Transverse colon (tissue), 4 donors: ENCODE results near the gene AARS1. TPM values are rescaled to one million over a fixed set of nuclear protein-coding genes. Genes with fewer than 3 reads are reported as not detected.

Experiments
- DNase-seq: peaks from one replicate; pipeline ENCODE4 v3.0.0-alpha.2; 2019
- H3K27ac ChIP-seq, 4 donors: fragments of 200-600 bp; sonication (generic); 2 replicates each; pipeline ENCODE4 v1.5.1; 2016 to 2018; ENCODE audit warnings: inconsistent platforms in 4 of 4
- H3K27me3 ChIP-seq: fragments of 200-600 bp; sonication (generic); 2 replicates; pipeline ENCODE4 v1.5.1; 2017; ENCODE audit warnings: inconsistent platforms
- H3K36me3 ChIP-seq, 4 donors: fragments of 200-600 bp; sonication (generic); 2 replicates each; pipeline ENCODE4 v1.5.1; 2017 to 2019; ENCODE audit warnings: inconsistent platforms in 4 of 4
- H3K4me1 ChIP-seq, 4 donors: fragments of 200-600 bp; sonication (generic); 2 replicates each; pipeline ENCODE4 v1.5.1; 2017 to 2020; ENCODE audit warnings: inconsistent platforms in 4 of 4
- H3K4me3 ChIP-seq, 4 donors: fragments of 200-600 bp; sonication (generic); 1 replicate in 1 of 4; 2 replicates in 3 of 4; pipeline versions ENCODE4 v1.5.1 to v1.6.1; 2017 to 2019; ENCODE audit warnings: inconsistent platforms in 4 of 4
- H3K9me3 ChIP-seq, 2 donors: fragments of 200-600 bp; sonication (generic); 2 replicates each; pipeline ENCODE4 v1.5.1; 2017 to 2019; ENCODE audit warnings: inconsistent platforms in 2 of 2
- CTCF ChIP-seq, 5 experiments: fragments of 200-600 bp in 3 of 5; fragments of 450-650 bp in 2 of 5; sonication (generic) in 3 of 5; IDR thresholded peaks; 1 replicate in 2 of 5; 2 replicates in 3 of 5; pipeline ENCODE4 v1.5.1; 2016 to 2017; ENCODE audit warnings: antibody characterized with exemption in 5 of 5, inconsistent platforms in 3 of 5, mild to moderate bottlenecking in 2 of 5, moderate library complexity in 1 of 5
- EP300 ChIP-seq: sonication (generic); formaldehyde crosslinking; IDR thresholded peaks from one replicate; pipeline ENCODE4 v1.6.1; 2017; ENCODE audit warnings: antibody characterized with exemption, low read depth
- POLR2A ChIP-seq: fragments of 450-650 bp; IDR thresholded peaks from one replicate; pipeline ENCODE4 v1.6.1; 2016; ENCODE audit warnings: antibody characterized with exemption, mild to moderate bottlenecking, moderate library complexity
- POLR2AphosphoS5 ChIP-seq, 3 donors: sonication (generic); formaldehyde crosslinking; IDR thresholded peaks; one replicate each; pipeline ENCODE4 v1.6.1; 2016; ENCODE audit warnings: antibody characterized with exemption in 3 of 3
- WGBS, 2 donors: methylation state at CpG; one replicate each; pipeline ENCODE4 v1.1.5; 2018; ENCODE audit warnings: low coverage in 1 of 2; 5-methylcytosine and 5-hydroxymethylcytosine counted together
- in situ Hi-C, 4 donors: fragments of 200-750 bp; cut with MboI; loops; one replicate each; pipeline versions ENCODE4 v1.15.0 to v1.15.1; 2017; ENCODE audit warnings: low sequenced_read_pairs in 3 of 4, low pct_ligation_motif_present in 1 of 4, low pct_unique_long_range_greater_than_20kb in 1 of 4
- intact Hi-C: fragments of 100-400 bp; cut with DNase I; formaldehyde crosslinking; loops from one replicate; pipeline ENCODE4 v1.15.1; 2023; ENCODE audit warnings: low total_unique reads
- total RNA-seq, 4 donors: library from RNA; depleted of rRNA; stranded (reverse); fragments of >200 nt; gene quantifications; one replicate each; pipeline ENCODE4 v1.1.0, GENCODE V29; 2016

The AARS1 gene
- total RNA-seq, 4 donors from 2014 or later, result 38.5 to 77.5 (median 54.6) TPM

- Histone ChIP-seq H3K27me3 (no peaks in the 10 kb centered on the region), H3K9me3 (no peaks in the 10 kb centered on the region), H3K27ac (no peak overlapping the region), H3K4me1 (peaks cover 14 to 21% (median 20%) of the 10 kb centered on the region in 4 donors), H3K4me3 (no peak overlapping the region), H3K36me3 (peaks cover 0 to 43% (median 17%) of the 10 kb centered on the region in 4 donors)
- in situ Hi-C loops, result loop anchor here in 1 of 4 donors (25.0 kb wide), 1 partner anchor 91 kb away; the partner anchor contains the start of gene CLEC18C
- TF ChIP-seq CTCF (IDR thresholded peaks at IDR 0.05) (peak; percentile 42 to 57 (median 48)), EP300 (no peak)
- WGBS, 2 donors, result 86% methylated on average over 14 of the region's 16 CpGs; no CpG with 5 or more reads in 1 of the 2 donors
- intact Hi-C loops, result loop anchor here (10.0 kb wide), 1 partner anchor 89 kb away; no protein-coding TSS in a partner anchor
- peak; percentile 26 for DNase-seq
Observed at GRCh38 chr16:70253291-70254106, 35.8 kb downstream of the AARS1 start.

DNA sequence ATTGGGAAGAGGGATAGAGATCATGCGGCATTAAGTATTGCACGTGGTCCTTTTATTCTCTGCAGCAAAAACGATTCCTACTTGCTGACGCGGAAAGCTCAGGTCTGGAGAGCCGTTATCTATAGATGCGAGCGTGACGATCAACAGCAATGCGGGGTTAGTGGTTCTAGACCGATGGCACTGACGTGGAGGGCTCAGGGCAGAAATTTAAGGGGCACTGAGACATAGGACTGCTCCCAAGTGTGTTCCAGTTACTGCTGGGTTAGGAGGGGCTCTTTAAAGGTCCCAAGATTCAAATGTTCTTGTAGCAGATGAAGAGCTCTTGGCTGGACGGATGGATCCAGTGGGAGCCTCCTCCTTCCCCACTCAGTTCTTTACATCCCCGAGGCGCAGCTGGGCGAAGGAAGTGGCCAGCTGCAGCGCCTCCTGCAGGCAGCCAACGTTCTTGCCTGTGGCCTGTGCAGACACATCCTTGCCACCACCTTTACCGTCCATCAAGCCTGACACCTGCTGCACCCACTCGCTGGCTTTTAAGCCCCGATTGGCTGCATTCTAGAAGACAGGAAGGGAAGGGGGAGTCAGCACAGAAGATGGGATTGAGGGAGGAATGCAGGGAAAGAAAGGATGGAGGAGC, 36.8 kb downstream of the AARS1 start:
- H3K27me3 ChIP-seq, result no peaks in the 10 kb centered on the region
- in situ Hi-C loops, result loop anchor here in 1 of 4 donors (25.0 kb wide), 1 partner anchor 90 kb away; the partner anchor contains the start of gene CLEC18C
- H3K9me3 ChIP-seq, result no peaks in the 10 kb centered on the region
- H3K27ac ChIP-seq, result peak overlapping the region in 2 of 4 donors; percentile 97 to 98
- WGBS, 2 donors, result 84 to 92% methylated on average over 2 to 21 of the region's 21 CpGs
- H3K4me3 ChIP-seq, result no peak overlapping the region
- TF ChIP-seq CTCF (IDR thresholded peaks at IDR 0.05) (peak in 2 of 5 experiments; percentile 5 to 9), POLR2A (no peak)
- no peak for DNase-seq
- intact Hi-C loops, result loop anchor here (10.0 kb wide), 1 partner anchor 88 kb away; no protein-coding TSS in a partner anchor
- H3K4me1 ChIP-seq, result peaks cover 14 to 24% (median 21%) of the 10 kb centered on the region in 4 donors
- peaks cover 0 to 33% (median 12%) of the 10 kb centered on the region in 4 donors for H3K36me3 ChIP-seq

- Histone ChIP-seq H3K36me3 (peaks cover 0 to 27% (median 9%) of the 10 kb centered on the region in 4 donors), H3K27me3 (no peaks in the 10 kb centered on the region), H3K9me3 (no peaks in the 10 kb centered on the region), H3K4me1 (peaks cover 14 to 27% (median 21%) of the 10 kb centered on the region in 4 donors), H3K27ac (peak within 1 kb of the TSS; percentile 90 to 98 (median 94)), H3K4me3 (peak within 1 kb of the TSS; percentile 65 to 96 (median 71))
- WGBS, 2 donors, result 6% methylated on average over 13 of the region's 65 CpGs; no CpG with 5 or more reads in 1 of the 2 donors
- peak; percentile 88 for TF ChIP-seq POLR2A
- peak; percentile 90 to 95 (median 95) for TF ChIP-seq POLR2AphosphoS5 (IDR thresholded peaks at IDR 0.05)
- peak; percentile 90 to 94 (median 92) for TF ChIP-seq CTCF (IDR thresholded peaks at IDR 0.05)
- no peak for TF ChIP-seq EP300
- intact Hi-C loops (loop anchor here (10.0 kb wide), 1 partner anchor 87 kb away; no protein-coding TSS in a partner anchor), in situ Hi-C loops (loop anchor here in 1 of 4 donors (25.0 kb wide), 1 partner anchor 89 kb away; the partner anchor contains the start of gene CLEC18C)
- DNase-seq, result peak; percentile 92
Observed at GRCh38 chr16:70251629-70252354, 37.5 kb downstream of the AARS1 start, which contains the start of gene EXOSC6. EXOSC6 (minus strand) TSS chr16:70251940; CDS start chr16:70251900, 40 bp downstream.
